GM18519 (cell line): ENCODE data around the gene LRCH1.

Experiments
- ATAC-seq: cut with Tn5 transposase; IDR thresholded peaks from one replicate; pipeline ENCODE4 v1.9.1; 2021; ENCODE audit warnings: mild to moderate bottlenecking, moderate library complexity; ENCODE audit not compliant: unreplicated experiment, low FRiP score

LRCH1 gene

GRCh38 chr13:46628622-46629365 is 75.8 kb downstream of the LRCH1 start:
- ATAC-seq = no peak

GRCh38 chr13:46629811-46630413 is 76.9 kb downstream of the LRCH1 start:
- ATAC-seq = no peak

GRCh38 chr13:46630431-46631178 is 77.6 kb downstream of the LRCH1 start:
- ATAC-seq = no peak

GRCh38 chr13:46631179-46631542 is 78.2 kb downstream of the LRCH1 start:
- ATAC-seq = no peak

GRCh38 chr13:46632176-46632575 is 79.2 kb downstream of the LRCH1 start:
- no peak for ATAC-seq

- no peak for ATAC-seq
Observed at GRCh38 chr13:46633416-46633815, 80.4 kb downstream of the LRCH1 start.

- no peak for ATAC-seq
Observed at GRCh38 chr13:46636451-46636850, 83.5 kb downstream of the LRCH1 start.

GRCh38 chr13:46637213-46637612 is 84.2 kb downstream of the LRCH1 start:
- no peak for ATAC-seq

GRCh38 chr13:46638262-46638661 is 85.3 kb downstream of the LRCH1 start:
- ATAC-seq = no peak

- peak; percentile 46 for ATAC-seq
Observed at GRCh38 chr13:46639033-46639981, 86.3 kb downstream of the LRCH1 start.

- no peak for ATAC-seq
Observed at GRCh38 chr13:46640843-46641242, 87.9 kb downstream of the LRCH1 start.

GRCh38 chr13:46641274-46642081 is 88.5 kb downstream of the LRCH1 start:
- ATAC-seq = no peak

GRCh38 chr13:46642254-46642653 is 89.3 kb downstream of the LRCH1 start:
- no peak for ATAC-seq

GRCh38 chr13:46643165-46643777 is 90.3 kb downstream of the LRCH1 start:
- no peak for ATAC-seq

- ATAC-seq = no peak
Observed at GRCh38 chr13:46644816-46645215, 91.8 kb downstream of the LRCH1 start.

- no peak for ATAC-seq
Observed at GRCh38 chr13:46647512-46648065, 94.6 kb downstream of the LRCH1 start.

- peak; percentile 66 for ATAC-seq
Observed at GRCh38 chr13:46648166-46648607, 95.2 kb downstream of the LRCH1 start.

- no peak for ATAC-seq
Observed at GRCh38 chr13:46649816-46650215, 96.8 kb downstream of the LRCH1 start.

- ATAC-seq = no peak
Observed at GRCh38 chr13:46654951-46655350, 102.0 kb downstream of the LRCH1 start.
